GM12872 (cell line): ENCODE results near the gene SMIM23.

Source experiments
- CTCF ChIP-seq: IDR thresholded peaks from 3 replicates; pipeline ENCODE4 v1.5.1; 2011; ENCODE audit warnings: low read depth, mild to moderate bottlenecking, low read length, moderate library complexity; ENCODE audit not compliant: insufficient read depth

SMIM23 gene

GRCh38 chr5:171834461-171834860 is 48.8 kb downstream of the SMIM23 start:
- TF ChIP-seq CTCF, result no peak

GRCh38 chr5:171835066-171835465 is 49.4 kb downstream of the SMIM23 start:
- TF ChIP-seq CTCF, result no peak

- TF ChIP-seq CTCF, result no peak
Observed at GRCh38 chr5:171837522-171837921, 51.9 kb downstream of the SMIM23 start.

GRCh38 chr5:171838066-171838465 is 52.4 kb downstream of the SMIM23 start:
- TF ChIP-seq CTCF, result no peak

GRCh38 chr5:171839112-171839511 is 53.5 kb downstream of the SMIM23 start:
- TF ChIP-seq CTCF, result no peak

- TF ChIP-seq CTCF, result no peak
Observed at GRCh38 chr5:171840066-171840465, 54.4 kb downstream of the SMIM23 start.
